Raji (cell line): Measurements from ENCODE around the gene NKPD1.

ENCODE experiments used
- POLR2A ChIP-seq: IDR thresholded peaks from 2 replicates; pipeline ENCODE4 v1.6.1; 2011; ENCODE audit warnings: low read depth, low read length, control low read depth; ENCODE audit not compliant: insufficient read depth

The NKPD1 gene, protein sequence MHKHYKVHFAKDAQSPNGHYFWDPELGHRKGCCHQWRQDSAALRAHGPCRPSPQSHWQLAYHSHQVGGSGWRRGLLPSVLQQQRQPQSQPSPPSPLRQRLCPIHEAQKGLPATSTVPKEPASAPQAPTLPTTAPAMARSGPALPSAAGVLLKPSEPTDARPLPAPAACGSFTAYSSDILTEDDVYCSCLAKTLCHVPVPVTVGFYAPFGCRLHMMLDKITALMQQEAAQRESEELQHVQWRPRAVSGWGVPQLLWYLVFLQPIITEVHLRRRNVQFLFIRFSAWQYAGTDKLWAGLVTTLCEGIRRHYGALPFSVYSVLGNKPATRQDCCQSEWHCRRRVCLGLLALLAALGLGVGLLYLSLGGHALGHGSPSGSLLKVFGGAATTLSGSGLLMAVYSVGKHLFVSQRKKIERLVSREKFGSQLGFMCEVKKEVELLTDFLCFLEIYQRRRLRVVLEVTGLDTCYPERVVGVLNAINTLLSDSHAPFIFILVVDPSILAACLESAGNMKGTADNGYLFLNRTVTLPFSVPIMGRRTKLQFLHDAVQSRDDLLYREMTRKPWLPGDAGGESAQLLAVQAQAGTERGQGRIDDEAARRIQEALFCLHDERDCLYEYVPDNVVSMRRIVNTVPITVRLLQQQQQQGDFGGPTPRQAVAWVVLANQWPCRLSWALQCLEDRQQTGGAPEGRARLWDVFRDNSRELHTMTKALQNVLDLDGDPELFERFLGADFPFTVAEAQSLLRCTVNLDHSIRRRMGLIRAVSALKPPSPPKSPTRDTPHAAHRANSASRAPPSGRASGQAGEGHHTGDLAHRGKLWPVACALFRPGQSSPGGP

GRCh38 chr19:45160870-45161737 lies at the start of gene NKPD1:
Gene NKPD1 (minus strand): TSS chr19:45160982. CDS start chr19:45160150, 832 bp downstream.
- TF ChIP-seq POLR2A: no peak

- TF ChIP-seq POLR2A: no peak
These were observed 45.5 kb upstream of the NKPD1 start for GRCh38 chr19:45206328-45206727.

DNA sequence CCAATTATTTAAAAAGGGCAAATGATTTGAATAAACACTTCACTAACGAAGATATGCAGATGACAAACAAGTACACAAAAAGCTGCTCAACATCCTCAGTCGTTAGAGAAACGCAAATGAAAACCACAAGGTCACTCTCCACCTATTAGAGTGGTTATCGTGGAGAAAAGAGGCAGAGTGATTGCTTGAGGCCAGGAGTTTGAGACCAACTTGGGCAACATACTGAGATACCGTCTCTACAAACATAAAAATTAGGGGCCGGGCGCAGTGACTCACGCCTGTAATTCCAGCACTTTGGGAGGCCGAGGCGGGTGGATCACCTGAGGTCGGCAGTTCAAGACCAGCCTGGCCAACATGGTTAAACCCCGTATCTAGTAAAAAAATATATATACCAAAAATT lies 45.0 kb upstream of the NKPD1 start:
- no peak for TF ChIP-seq POLR2A

DNA sequence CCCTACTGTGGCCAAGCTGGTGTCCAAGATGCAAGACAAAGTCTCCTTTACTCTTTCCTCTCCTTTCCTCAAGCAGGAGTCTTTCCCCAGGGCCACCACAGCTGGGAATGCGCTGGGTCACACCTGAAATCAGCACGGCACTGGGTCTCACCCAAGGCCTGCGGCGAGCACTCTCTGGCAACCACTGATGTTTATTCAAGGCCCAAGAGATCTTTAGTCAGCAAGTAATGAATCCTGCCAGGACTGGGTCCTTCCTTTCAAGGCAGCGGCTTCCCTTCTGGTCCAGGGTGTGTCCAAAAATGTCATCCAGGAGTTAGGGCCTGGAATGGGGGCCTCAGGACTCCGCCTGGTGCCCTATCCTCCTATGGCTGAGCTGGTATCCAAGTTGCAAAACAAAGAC lies 41.9 kb upstream of the NKPD1 start:
- no peak for TF ChIP-seq POLR2A

- no peak for TF ChIP-seq POLR2A
These were observed 39.8 kb upstream of the NKPD1 start for GRCh38 chr19:45200568-45200967.

GRCh38 chr19:45195764-45196163 lies 35.0 kb upstream of the NKPD1 start:
- TF ChIP-seq POLR2A: no peak

- no peak for TF ChIP-seq POLR2A
These were observed 30.6 kb upstream of the NKPD1 start for GRCh38 chr19:45191375-45191774.

GRCh38 chr19:45189971-45190370 lies 29.2 kb upstream of the NKPD1 start:
- no peak for TF ChIP-seq POLR2A

DNA sequence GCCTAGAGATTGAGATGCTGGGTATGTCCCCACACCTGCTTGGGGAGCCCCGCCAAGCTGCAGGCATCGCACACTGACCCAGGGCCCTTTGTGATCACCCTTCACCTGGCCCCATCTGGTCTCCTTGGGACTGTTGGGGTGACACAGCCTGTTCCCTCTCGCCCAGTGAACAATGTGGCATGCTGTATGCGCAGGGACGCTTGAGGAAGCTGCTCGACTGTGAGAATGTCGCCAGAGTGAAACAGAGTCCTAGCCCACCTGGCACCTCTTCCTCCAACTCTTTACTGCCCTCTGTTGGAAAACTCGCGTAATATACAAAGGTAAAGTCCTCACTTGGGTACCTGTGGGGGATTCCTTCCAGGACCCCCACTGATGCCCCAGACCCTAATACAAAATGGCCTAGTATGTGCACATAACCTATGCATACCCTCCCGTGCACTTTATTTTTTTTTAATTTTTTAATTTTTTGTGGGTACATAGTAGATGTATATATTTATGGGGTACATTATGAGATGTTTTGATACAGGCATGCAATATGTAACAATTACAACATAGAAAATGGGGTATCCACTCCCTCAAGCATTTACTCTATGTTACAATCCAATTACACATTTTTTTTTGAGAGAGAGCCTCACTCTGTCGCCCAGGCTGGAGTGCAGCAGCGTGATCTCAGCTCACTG lies 26.8 kb upstream of the NKPD1 start:
- no peak for TF ChIP-seq POLR2A

DNA sequence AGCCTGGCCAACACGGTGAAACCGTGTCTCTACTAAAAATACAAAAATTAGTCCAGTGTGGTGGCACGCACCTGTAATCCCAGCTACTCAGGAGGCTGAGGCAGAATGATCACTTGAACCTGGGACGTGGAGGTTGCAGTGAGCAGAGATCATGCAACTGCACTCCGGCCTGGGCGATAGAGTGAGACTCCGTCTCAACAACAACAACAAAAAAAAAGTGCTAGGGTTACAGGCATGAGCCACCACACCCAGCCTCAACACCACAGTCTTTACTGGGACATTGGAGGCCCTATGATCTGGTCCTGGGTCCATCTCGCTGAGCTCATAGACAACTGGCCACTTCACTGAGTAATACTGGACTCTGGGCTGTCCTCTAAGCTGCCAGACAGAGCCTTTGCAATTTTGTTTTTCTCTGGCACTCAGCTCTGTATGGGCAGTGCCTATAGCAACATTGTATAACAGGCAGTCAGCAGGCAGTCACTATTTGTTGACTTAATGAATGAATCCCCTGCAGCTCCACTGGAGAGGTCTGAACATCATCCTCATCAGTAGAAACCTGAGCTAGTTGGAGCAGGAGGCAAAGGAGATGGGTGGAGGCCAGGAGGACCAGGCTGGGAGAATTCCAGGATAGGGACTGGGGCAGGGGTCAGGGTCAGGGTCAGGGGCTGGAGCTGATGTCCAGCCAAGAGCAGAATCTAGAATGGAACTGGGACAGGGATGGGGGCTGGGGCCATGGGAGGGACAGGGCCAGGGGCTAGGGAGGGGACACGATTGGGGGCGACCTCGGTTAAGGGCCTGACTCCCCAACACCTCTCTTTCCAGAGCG lies 25.9 kb upstream of the NKPD1 start:
- no peak for TF ChIP-seq POLR2A

DNA sequence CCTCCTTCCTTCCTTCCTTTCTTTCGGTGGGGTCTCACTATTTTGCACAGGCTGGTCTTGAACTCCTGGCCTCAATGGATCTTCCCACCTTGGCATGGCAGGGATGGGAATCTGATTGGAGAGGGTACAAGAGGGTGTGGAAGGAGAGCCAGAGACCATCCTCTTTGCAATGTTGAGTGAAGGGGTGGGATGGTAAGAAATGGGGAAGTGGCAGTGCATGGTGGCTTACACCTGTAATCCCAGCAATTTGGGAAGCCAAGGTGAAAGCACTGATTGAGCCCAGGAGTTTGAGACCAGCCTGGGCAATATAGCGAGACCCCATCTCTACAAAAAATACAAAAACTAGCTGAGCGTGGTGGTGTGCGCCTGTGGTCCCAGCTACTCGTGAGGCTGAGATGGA lies 23.3 kb upstream of the NKPD1 start:
- no peak for TF ChIP-seq POLR2A

GRCh38 chr19:45182758-45183157 lies 22.0 kb upstream of the NKPD1 start:
- no peak for TF ChIP-seq POLR2A

DNA sequence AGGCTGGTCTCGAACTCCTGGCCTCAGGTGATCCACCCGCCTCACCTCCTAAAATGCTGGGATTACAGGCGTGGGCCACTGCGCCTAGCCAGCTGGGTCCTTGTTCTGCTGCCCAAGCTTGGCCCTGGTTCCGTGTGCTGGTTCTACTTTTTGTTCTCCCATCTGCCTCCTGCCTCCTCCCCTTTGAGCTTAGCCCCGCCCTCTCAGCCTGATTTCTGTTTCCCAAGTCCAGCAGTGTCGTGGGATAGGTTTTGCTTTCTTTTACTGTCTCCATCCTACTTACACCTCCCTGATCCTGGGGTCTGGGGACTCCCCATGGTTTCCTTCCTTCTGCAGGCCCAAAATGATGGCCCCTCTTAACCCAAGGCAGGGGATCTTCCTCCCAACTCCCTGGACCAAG lies 20.2 kb upstream of the NKPD1 start:
- no peak for TF ChIP-seq POLR2A

GRCh38 chr19:45179892-45180370 lies 19.1 kb upstream of the NKPD1 start:
- TF ChIP-seq POLR2A: no peak
